ENCODE measurements around the gene NACC2.
A peak's percentile ranks its signal among the peaks of the same experiment; 100 is the strongest.

Gene NACC2

DNA sequence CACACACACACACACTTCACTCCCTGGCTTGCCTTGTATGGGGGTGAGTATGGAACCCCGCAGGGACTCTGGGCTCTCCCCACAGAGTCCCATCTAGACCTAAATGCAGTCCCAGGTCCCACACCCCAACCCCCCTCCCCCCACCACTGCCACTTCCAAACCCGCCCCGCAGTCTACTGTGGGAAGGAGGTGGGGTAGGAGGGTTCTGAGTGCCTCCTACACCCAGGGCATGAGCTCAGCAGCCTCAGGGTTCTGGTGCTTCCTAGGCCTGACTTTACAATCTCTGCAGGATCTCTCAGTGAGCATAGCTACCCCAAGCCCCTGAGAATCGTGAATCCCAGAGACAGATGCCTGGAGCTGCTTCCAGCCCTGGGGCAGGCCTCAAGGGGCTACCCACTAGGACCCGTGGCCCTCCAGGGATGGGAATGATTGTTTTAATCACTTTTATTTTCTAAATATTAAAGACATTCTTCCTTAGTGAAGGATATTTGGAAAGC is 1.5 kb upstream of the NACC2 start:
- H3K36me3 ChIP-seq (ENCODE audit: control insufficient read depth in 1 of 2, insufficient read depth in 2 of 2, low read length in 2 of 2): no peaks in the 10 kb centered on the region
- H3K4me3 ChIP-seq (ENCODE audit: low read depth in 1 of 2, low read length in 2 of 2): no peak overlapping the region
- H3K27me3 ChIP-seq (ENCODE audit: low read depth, low read length): no peaks in the 10 kb centered on the region
- no peaks in the 10 kb centered on the region for H3K9me3 ChIP-seq (ENCODE audit: control insufficient read depth in 1 of 2, low read length in 2 of 2)
- H3K4me1 ChIP-seq (ENCODE audit: control insufficient read depth in 1 of 2, insufficient read depth in 2 of 2, low read length in 2 of 2): peaks cover 0 to 41% of the 10 kb centered on the region in 2 donors
- H3K27ac ChIP-seq (ENCODE audit: low read length): no peak overlapping the region

DNA sequence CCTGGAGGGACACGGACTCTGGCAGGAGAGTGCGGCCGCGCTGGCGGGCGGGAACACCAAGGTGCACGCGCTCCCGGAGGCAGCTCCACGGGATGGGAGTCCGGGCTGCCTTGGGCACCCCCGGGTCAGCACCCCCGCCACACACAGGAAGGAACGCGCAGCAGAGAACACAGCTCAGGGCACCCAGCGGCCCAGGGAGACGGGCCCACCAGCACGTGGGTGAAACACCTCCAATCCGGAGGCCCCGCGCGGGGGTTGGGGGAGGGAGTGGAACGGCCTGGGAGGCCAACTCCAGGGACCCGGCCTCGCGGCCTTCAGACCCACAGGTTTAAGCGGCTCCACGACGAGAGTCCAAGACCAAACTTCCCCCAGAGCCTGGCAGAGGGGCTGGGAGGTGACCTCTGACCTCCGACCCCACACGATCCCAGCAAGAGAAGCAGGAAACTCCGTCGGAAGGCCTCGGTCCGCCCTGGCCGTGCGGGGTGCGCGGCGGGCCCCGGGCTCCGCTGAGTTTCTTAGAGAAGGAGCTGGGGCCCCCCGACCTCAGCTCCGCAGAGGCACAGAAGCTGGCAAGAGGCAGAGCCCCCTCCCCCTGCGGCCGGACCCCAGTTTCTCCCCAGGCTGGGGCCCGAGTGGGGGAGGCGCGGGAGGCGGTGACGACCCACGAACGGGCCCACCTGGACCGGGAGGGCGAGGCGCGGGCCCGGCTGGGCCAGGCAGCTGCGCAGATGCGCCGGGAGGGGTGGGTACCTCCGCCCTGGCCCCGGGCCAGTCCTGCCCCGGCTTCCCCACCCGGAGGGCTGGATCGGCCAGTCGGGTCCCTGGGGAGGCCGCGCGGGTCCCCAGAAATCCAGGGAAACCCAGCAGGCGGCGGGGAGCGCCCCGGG is 851 bp downstream of the NACC2 start:
- peaks cover 3 to 62% of the 10 kb centered on the region in 2 donors for H3K4me1 ChIP-seq (ENCODE audit: control insufficient read depth in 1 of 2, insufficient read depth in 2 of 2, low read length in 2 of 2)
- H3K27ac ChIP-seq (ENCODE audit: low read length): peak overlapping the region; percentile 45
- peak overlapping the region; percentile 52 to 88 for H3K4me3 ChIP-seq (ENCODE audit: low read depth in 1 of 2, low read length in 2 of 2)
- no peaks in the 10 kb centered on the region for H3K36me3 ChIP-seq (ENCODE audit: control insufficient read depth in 1 of 2, insufficient read depth in 2 of 2, low read length in 2 of 2)
- H3K9me3 ChIP-seq (ENCODE audit: control insufficient read depth in 1 of 2, low read length in 2 of 2): no peaks in the 10 kb centered on the region
- no peaks in the 10 kb centered on the region for H3K27me3 ChIP-seq (ENCODE audit: low read depth, low read length)

DNA sequence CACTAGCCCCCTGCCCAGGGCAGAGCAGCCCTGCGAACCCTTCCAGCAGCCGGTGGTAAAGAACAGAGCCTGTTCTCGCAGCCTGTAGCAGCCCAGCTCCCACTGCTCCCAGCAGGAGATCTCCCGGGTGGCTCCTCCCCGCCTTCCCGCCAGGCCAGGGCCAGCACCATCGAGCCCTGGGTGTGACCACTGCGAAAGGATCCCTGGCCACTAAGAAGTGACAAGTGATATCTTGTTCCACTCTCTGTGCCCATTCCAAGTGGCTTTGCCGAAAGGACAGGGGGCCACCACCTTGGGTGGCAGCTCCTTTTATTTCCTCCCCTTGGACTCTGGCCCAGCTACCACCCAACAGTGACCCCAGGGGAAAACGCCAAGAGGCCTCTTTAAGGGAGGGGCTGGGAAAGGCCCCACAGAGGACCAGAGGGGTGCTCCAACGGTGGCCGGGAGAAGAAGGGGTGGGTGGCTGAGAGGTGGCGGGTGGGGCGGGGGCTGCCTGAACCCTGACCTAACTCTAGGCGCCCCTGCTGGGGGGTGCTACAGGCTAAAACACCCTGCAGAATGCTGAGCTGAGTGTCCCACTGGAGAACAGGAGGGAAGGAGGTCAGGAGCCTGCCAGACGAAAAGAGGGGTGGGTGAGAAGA is 1.6 kb downstream of the NACC2 start:
- Histone ChIP-seq H3K27ac (ENCODE audit: low read length) (peak overlapping the region; percentile 45), H3K4me3 (ENCODE audit: low read depth in 1 of 2, low read length in 2 of 2) (peak overlapping the region; percentile 52 to 88), H3K4me1 (ENCODE audit: control insufficient read depth in 1 of 2, insufficient read depth in 2 of 2, low read length in 2 of 2) (peaks cover 3 to 63% of the 10 kb centered on the region in 2 donors), H3K27me3 (ENCODE audit: low read depth, low read length) (no peaks in the 10 kb centered on the region), H3K36me3 (ENCODE audit: control insufficient read depth in 1 of 2, insufficient read depth in 2 of 2, low read length in 2 of 2) (no peaks in the 10 kb centered on the region), H3K9me3 (ENCODE audit: control insufficient read depth in 1 of 2, low read length in 2 of 2) (no peaks in the 10 kb centered on the region)

DNA sequence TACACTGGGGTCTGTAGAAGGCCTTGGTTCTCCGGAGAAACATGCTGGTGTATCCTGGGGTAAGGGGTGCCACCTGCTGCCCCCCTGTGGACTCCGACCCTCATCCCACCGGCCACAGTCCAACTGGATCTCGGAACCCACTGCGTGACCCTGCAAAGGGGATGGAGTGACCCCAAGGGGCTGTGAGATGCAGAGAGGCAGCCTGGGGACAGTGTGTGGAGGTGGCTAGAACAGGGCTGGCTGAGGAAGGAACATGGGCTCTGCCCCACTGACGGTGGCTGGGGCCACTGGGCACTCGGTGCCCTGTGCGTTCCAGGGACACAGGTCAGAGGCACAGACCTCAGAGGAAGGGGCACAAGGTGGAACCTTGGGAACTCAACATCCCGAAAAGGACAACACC is 2.3 kb downstream of the NACC2 start:
- Histone ChIP-seq H3K4me3 (ENCODE audit: low read depth in 1 of 2, low read length in 2 of 2) (peak overlapping the region; percentile 52 to 88), H3K4me1 (ENCODE audit: control insufficient read depth in 1 of 2, insufficient read depth in 2 of 2, low read length in 2 of 2) (peaks cover 3 to 71% of the 10 kb centered on the region in 2 donors), H3K27me3 (ENCODE audit: low read depth, low read length) (no peaks in the 10 kb centered on the region), H3K36me3 (ENCODE audit: control insufficient read depth in 1 of 2, insufficient read depth in 2 of 2, low read length in 2 of 2) (no peaks in the 10 kb centered on the region), H3K27ac (ENCODE audit: low read length) (peak overlapping the region; percentile 20), H3K9me3 (ENCODE audit: control insufficient read depth in 1 of 2, low read length in 2 of 2) (no peaks in the 10 kb centered on the region)

DNA sequence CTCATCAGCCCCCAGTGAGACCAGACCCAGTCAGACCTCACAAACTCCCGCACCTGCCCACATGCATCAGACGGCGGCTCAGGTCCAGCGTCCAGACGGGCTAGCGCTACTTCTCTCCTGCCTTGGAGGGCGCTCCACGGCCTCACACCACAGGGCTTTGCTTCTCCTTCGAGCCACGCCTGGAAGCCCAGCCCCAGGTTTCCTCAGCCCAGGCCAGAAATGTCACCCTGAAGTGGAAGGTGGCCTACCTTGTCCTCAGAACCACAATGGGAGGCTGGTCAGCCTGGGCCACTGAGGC is 2.8 kb downstream of the NACC2 start:
- peaks cover 3 to 75% of the 10 kb centered on the region in 2 donors for H3K4me1 ChIP-seq (ENCODE audit: control insufficient read depth in 1 of 2, insufficient read depth in 2 of 2, low read length in 2 of 2)
- peak overlapping the region; percentile 20 for H3K27ac ChIP-seq (ENCODE audit: low read length)
- peak overlapping the region in 1 of 2 donors; percentile 88 for H3K4me3 ChIP-seq (ENCODE audit: low read depth in 1 of 2, low read length in 2 of 2)

DNA sequence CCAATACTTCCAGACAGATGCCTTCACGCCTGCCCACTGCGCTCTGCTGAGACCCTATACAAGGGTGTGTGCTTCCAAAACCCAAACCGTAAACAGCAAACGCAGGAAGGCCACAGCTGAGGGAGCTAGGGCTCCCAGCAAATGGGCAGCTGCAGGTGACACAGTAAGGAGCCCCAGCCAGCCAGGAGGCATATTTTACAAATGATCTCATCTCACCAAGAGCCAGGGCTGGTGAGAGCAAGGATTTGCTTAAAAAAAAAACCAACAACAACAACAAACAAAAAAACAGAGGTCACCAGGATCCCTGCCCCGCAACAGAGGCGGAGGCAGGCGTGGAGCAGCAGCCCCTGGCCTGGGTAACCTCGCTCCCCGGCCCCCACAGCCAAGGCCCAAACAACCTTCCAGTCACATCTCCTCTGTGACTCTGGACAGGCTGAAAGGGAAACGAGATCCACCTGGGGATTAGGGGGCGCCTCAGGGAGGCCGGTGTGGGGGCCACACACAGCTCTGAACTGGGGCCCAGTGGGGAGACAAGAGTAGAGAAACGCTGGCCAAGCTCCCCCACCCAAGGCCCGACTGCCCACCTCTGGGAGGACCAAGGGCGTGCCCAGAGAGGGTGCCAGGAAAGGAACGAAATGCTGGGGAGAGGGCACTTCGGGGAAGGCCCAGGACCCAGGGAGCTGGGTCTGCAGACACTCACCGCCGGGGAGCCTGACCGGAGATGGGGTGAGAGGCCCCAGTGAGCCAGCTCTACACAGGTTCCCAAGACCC is 3.3 kb downstream of the NACC2 start:
- peak overlapping the region; percentile 82 for H3K27ac ChIP-seq (ENCODE audit: low read length)
- H3K27me3 ChIP-seq (ENCODE audit: low read depth, low read length): no peaks in the 10 kb centered on the region
- H3K4me1 ChIP-seq (ENCODE audit: control insufficient read depth in 1 of 2, insufficient read depth in 2 of 2, low read length in 2 of 2): peaks cover 3 to 80% of the 10 kb centered on the region in 2 donors
- no peaks in the 10 kb centered on the region for H3K9me3 ChIP-seq (ENCODE audit: control insufficient read depth in 1 of 2, low read length in 2 of 2)
- H3K36me3 ChIP-seq (ENCODE audit: control insufficient read depth in 1 of 2, insufficient read depth in 2 of 2, low read length in 2 of 2): no peaks in the 10 kb centered on the region
- peak overlapping the region in 1 of 2 donors; percentile 88 for H3K4me3 ChIP-seq (ENCODE audit: low read depth in 1 of 2, low read length in 2 of 2)

More for the DNA sequence above, 2.8 kb downstream of the NACC2 start:
- Histone ChIP-seq H3K36me3 (ENCODE audit: control insufficient read depth in 1 of 2, insufficient read depth in 2 of 2, low read length in 2 of 2) (no peaks in the 10 kb centered on the region), H3K9me3 (ENCODE audit: control insufficient read depth in 1 of 2, low read length in 2 of 2) (no peaks in the 10 kb centered on the region), H3K27me3 (ENCODE audit: low read depth, low read length) (no peaks in the 10 kb centered on the region)

DNA sequence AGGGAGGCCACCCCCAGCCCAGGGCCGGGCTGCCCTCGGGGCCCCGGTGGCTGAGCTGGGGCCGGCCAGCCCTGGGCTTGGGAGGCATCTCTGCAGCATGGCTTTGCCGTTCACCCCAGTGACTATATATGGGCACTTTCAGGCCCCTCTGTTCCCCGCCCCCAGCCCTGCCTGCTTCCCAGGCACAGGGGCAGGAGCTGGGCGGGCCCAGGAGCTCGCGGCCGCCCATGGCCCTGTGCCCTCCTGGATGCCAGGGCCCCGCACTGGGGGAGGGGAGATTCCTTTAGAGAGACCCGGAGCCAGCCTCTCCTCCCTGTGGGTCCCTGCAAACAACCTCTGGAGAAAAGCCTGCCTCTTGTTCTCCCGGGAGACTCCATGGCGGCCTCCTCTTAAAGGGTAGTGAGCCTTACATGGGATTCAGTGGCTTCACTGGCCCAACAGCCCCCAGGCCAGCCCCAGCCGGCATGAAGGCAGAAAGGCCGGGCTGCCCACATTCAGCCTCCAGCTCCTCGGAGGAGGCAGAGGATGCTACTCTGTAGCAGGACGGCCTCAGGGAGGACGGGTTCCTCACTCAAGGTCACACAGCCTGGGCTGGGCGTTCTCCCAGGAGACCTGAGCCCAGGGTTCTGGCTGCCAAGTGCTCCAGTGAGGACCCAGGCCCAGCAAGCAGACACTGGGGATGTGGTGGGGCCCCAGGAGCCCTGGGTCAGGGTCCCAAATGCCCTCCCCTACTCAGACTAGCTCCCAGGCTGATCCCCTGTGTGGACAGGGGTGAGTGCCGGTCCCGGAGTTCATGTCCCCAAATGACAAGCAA is 4.1 kb downstream of the NACC2 start:
- no peaks in the 10 kb centered on the region for H3K9me3 ChIP-seq (ENCODE audit: control insufficient read depth in 1 of 2, low read length in 2 of 2)
- peak overlapping the region in 1 of 2 donors; percentile 88 for H3K4me3 ChIP-seq (ENCODE audit: low read depth in 1 of 2, low read length in 2 of 2)
- peak overlapping the region; percentile 82 for H3K27ac ChIP-seq (ENCODE audit: low read length)
- no peaks in the 10 kb centered on the region for H3K27me3 ChIP-seq (ENCODE audit: low read depth, low read length)
- H3K36me3 ChIP-seq (ENCODE audit: control insufficient read depth in 1 of 2, insufficient read depth in 2 of 2, low read length in 2 of 2): no peaks in the 10 kb centered on the region
- peaks cover 3 to 82% of the 10 kb centered on the region in 2 donors for H3K4me1 ChIP-seq (ENCODE audit: control insufficient read depth in 1 of 2, insufficient read depth in 2 of 2, low read length in 2 of 2)

DNA sequence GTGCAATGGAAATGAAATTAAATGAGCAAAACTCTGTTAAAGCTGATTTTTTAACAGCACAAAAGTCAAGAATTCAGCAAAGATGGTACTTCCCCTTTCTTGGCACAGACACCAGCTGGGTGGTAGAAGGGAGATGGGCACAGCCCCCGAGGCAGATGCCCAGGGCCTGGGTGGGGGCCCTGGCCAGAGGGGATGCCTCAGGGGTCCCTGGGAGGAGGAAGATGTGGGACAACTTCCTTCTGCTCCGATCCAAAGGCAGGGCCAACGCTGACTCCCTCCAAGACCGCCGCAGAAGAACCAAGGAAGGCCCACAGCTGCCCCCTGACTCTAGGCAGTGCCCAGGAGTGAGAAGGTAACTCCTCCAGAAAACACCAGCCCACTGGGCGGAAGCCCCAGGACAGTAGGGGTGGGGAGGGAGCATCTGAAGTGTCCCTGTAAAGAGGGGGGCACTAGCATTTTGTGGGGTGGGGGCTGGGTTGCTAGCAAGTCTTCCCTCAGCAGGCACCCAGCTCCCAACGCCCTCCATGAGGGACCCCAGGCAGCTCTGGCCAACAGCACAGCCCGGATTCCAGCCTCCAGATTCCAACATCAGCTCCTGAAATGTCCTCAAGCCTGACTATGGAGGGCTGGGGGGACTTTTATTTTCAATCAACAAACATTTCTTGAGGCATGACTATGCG is 4.9 kb downstream of the NACC2 start:
- H3K9me3 ChIP-seq (ENCODE audit: control insufficient read depth in 1 of 2, low read length in 2 of 2): no peaks in the 10 kb centered on the region
- peaks cover 3 to 88% of the 10 kb centered on the region in 2 donors for H3K4me1 ChIP-seq (ENCODE audit: control insufficient read depth in 1 of 2, insufficient read depth in 2 of 2, low read length in 2 of 2)
- H3K4me3 ChIP-seq (ENCODE audit: low read depth in 1 of 2, low read length in 2 of 2): peak overlapping the region in 1 of 2 donors; percentile 88
- no peaks in the 10 kb centered on the region for H3K27me3 ChIP-seq (ENCODE audit: low read depth, low read length)
- H3K36me3 ChIP-seq (ENCODE audit: control insufficient read depth in 1 of 2, insufficient read depth in 2 of 2, low read length in 2 of 2): no peaks in the 10 kb centered on the region
- H3K27ac ChIP-seq (ENCODE audit: low read length): peak overlapping the region; percentile 82

DNA sequence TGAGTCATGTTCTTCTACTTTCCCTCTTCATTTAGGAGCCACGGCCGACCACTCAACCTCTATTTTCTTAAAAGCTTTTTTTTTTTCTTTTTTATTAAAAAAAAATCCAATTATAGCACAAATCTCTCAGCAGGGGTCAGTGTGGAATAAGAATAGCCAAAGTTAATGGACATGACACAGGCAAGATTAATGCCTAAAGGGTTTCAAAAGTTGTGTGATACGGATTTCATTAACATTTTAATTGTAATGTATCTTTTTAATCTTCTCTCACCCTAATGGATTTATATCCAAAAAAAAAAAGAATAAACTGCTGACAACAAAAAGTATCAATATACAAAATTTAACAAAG is 5.4 kb downstream of the NACC2 start:
- H3K36me3 ChIP-seq (ENCODE audit: control insufficient read depth in 1 of 2, insufficient read depth in 2 of 2, low read length in 2 of 2): no peaks in the 10 kb centered on the region
- no peaks in the 10 kb centered on the region for H3K9me3 ChIP-seq (ENCODE audit: control insufficient read depth in 1 of 2, low read length in 2 of 2)
- peak overlapping the region in 1 of 2 donors; percentile 88 for H3K4me3 ChIP-seq (ENCODE audit: low read depth in 1 of 2, low read length in 2 of 2)
- no peaks in the 10 kb centered on the region for H3K27me3 ChIP-seq (ENCODE audit: low read depth, low read length)
- peaks cover 3 to 89% of the 10 kb centered on the region in 2 donors for H3K4me1 ChIP-seq (ENCODE audit: control insufficient read depth in 1 of 2, insufficient read depth in 2 of 2, low read length in 2 of 2)
- peak overlapping the region; percentile 82 for H3K27ac ChIP-seq (ENCODE audit: low read length)

DNA sequence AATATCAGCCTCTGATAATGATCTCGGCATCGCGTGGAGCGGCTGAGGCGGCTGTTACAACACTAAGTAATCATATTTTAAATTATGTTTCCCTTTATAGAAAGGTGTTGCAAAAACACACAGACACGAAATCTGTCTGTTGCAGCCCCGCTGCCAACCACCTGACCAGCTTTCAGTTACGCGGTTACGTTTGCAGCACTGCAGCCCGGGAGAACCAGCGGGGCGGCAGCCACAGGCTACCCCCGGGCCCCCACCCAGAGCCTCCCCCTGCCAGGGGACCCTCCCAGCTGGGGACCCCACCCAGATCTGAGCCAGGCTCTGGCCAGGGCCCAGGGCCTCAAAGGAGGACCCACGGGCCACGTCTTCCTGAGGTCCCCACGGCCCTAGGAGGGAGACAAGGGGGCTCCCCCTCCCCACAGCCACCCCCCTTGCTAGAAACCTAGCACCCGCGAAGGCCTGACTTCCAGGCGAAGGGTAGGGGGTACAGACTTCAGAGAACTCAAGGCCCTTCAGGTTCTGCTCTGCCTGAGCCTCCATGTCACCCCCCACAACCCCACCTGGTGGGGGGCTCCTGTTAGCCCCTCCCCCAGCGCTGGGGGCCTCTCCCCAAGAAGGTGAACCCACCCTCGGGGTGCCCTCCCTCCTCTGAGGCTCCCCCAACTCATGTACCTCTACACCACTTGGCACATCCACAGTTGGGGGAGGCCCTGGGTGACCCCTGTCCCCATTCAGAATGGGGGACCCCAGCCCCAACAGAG is 6.0 kb downstream of the NACC2 start:
- Histone ChIP-seq H3K9me3 (ENCODE audit: control insufficient read depth in 1 of 2, low read length in 2 of 2) (no peaks in the 10 kb centered on the region), H3K27ac (ENCODE audit: low read length) (no peak overlapping the region), H3K27me3 (ENCODE audit: low read depth, low read length) (no peaks in the 10 kb centered on the region), H3K4me3 (ENCODE audit: low read depth in 1 of 2, low read length in 2 of 2) (peak overlapping the region in 1 of 2 donors; percentile 44), H3K36me3 (ENCODE audit: control insufficient read depth in 1 of 2, insufficient read depth in 2 of 2, low read length in 2 of 2) (no peaks in the 10 kb centered on the region), H3K4me1 (ENCODE audit: control insufficient read depth in 1 of 2, insufficient read depth in 2 of 2, low read length in 2 of 2) (peaks cover 3 to 92% of the 10 kb centered on the region in 2 donors)

Measured in muscle layer of duodenum (tissue), 2 donors.